GM21576 (cell line): ENCODE results near the gene C1GALT1.
"Not testable (repeated sequence)": the region's sequence is repeated elsewhere in the genome, so short reads cannot be mapped to it uniquely, and the experiment has no call there.

Source experiments
- ATAC-seq: cut with Tn5 transposase; IDR thresholded peaks from one replicate; pipeline ENCODE4 v1.9.1; 2021; ENCODE audit warnings: mild to moderate bottlenecking, moderate library complexity; ENCODE audit not compliant: unreplicated experiment

Gene C1GALT1

DNA sequence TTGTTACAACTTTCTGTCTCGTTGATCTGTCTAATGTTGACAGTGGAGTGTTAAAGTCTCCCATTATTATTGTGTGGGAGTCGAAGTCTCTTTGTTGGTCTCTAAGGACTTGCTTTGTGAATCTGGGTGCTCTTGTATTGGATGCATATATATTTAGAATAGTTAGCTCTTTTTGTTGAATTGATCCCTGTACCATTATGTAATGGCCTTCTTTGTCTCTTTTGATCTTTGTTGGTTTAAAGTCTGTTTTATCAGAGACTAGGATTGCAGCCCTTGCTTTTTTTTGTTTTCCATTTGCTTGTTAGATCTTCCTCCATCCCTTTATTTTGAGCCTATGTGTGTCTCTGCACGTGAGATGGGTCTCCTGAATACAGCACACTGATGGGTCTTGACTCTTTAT is 17.2 kb downstream of the C1GALT1 start:
- ATAC-seq, result not testable (repeated sequence)

DNA sequence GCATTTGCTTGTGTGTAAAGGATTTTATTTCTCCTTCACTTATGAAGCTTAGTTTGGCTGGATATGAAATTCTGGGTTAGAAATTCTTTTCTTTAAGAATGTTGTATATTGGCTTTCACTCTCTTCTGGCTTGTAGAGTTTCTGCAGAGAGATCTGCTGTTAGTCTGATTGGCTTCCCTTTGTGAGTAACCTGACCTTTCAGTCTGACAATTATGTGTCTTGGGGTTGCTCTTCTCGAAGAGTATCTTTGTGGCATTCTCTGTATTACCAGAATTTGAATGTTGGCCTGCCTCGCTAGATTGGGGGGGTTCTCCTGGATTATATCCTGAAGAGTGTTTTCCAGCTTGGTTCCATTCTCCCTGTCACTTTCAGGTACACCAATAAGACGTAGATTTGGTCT is 17.9 kb downstream of the C1GALT1 start:
- ATAC-seq, result not testable (repeated sequence)

DNA sequence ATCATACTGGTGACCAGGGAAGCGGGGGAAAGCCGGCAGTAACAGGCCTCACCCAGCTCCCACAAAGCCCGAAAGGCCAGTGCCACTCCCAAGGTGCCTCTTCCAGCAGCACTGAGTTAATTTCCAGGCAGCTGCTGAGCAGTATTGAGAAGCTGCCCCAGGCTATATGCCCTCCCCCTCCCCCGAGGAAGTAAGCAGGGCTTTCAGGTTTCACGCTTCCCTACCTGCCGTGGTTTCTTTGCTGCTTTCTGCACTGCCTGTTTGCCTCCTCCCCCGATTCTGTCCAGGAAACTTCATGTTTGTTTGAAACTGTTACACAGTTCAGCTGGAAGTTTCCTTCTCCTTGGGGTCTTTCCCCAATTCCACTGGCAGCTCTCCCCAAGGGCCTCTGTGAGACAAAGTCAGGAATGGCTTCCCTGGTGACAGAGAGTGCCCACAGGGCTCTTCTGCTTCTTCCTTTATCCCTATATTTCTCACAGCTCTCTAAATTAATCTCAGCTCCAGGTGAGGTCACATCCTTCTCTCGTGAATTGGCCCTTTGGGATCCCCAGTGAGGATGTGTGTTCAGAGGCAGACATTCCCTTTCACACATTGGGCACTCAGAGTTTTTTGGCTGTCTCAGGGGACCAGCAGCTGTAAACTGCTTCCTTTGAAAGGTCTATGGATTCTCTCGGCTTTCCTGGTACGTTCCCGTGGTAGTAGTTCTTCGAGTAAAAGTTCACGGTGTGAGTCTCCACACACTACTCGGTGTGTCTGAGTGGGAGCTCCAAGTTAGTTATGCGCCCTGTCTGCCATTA is 19.4 kb downstream of the C1GALT1 start:
- ATAC-seq, result peak; percentile 99

DNA sequence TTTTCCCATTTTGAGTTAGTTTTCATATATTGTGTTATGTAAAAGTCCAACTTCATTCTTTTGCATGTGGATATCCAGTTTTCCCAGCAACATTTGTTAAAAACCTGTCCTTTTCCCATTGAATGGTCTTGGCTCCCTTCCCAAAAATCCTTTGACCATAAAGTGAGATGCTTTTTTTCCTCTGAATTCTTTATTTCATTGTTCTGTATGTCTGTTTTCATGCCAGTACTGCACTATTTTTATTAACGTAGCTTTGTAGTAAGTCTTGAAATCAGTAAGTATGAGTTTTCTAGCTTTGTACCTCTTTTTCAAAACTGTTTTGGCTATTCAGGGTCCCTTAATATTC is 20.0 kb downstream of the C1GALT1 start:
- no peak for ATAC-seq

DNA sequence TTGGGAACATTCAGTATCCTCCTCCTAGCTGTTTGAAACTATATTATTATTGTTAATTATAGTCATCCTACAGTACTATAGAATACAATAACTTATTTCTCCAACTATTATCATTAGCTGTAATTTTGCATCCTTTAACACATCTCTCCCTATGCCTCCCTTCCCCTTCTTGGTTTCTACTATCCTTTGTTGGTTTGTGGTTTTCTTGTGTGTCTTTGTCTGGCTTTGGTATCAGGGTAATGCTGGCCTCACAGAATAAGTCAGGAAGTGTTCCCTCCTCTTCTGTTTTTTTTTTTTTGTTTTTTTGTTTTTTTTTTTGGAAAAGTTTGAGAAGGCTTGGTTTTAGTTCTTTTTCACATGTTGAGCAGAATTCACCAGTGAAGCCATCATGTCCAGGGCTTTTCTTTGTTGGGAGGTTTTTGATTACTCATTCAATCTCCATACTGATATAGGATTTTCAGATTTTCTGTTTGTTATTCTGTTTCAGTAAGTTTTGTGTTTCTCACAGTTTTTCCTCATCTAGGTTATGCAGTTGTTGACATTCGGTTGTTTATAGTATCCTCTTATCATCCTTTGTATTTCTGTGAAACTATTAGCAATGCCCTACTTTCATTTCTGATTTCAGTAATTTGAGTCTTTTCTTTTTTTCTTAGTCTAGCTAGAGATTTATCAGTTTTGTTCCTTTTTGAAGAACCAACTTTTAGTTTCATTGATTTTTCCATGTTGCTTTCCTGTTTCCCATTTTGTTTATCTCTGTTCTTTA is 21.6 kb downstream of the C1GALT1 start:
- no peak for ATAC-seq

DNA sequence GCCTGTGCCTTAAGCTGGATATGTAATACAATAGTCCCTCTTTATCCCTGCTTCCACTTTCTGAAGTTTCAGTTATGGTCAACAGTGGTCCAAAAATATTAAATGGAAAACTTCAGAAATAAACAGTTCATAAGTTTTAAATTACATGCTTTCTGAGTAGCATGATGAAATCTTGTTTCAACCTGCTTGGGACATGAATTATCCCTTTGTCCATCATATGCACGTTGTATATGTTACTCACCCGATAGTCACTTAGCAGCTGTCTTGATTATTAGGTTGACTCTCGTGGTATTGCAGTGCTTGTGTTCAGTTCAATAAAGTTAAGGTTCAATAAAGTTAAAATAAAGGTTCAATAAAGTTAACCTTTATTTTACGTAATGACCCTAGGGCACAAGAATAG is 25.5 kb downstream of the C1GALT1 start:
- no peak for ATAC-seq

DNA sequence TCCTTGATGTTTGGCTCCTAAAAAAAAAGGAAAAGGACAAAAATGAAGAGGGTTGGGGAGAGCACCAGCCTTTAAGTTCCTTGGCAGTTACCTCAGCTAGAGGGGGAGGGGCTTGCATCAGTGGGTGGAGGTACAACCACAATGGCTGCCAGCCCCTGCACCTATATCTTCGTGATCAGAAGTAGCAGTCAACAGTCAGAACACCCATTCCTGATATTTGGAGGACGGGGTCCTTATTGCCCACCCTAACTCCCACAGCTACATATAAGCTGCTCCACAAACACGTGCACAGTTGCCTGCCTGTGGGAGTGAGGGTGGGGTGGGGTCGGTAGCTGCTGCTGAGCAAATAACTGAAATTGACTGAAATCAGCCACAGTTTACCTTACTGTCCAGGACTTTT is 26.2 kb downstream of the C1GALT1 start:
- ATAC-seq, result no peak

DNA sequence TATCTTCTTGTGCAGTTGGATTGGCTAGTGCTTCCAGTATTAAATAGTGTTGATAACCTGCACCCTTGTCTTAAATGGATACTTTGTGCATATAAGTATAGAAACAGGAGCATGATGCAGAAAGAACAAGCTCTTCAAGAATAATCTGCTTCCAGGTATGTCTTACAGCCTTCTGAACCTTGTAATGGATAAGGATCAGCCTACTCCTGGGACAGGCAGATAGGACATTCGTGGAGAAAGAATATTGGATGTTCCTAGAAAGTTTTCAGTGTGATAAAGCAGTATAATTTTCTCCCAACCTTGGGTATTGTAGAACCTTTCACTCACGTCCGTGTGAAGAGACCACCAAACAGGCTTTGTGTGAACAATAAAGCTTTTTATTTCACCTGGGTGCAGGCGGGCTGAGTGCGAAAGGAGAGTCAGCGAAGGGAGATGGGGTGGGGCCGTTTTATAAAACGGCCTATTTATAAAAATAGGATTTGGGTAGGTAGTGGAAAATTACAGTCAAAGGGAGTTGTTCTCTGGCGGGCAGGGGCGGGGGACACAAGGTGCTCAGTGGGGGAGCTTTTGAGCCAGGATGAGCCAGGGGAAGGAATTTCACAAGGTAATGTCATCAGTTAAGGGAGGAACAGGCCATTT is 27.2 kb downstream of the C1GALT1 start:
- no peak for ATAC-seq

DNA sequence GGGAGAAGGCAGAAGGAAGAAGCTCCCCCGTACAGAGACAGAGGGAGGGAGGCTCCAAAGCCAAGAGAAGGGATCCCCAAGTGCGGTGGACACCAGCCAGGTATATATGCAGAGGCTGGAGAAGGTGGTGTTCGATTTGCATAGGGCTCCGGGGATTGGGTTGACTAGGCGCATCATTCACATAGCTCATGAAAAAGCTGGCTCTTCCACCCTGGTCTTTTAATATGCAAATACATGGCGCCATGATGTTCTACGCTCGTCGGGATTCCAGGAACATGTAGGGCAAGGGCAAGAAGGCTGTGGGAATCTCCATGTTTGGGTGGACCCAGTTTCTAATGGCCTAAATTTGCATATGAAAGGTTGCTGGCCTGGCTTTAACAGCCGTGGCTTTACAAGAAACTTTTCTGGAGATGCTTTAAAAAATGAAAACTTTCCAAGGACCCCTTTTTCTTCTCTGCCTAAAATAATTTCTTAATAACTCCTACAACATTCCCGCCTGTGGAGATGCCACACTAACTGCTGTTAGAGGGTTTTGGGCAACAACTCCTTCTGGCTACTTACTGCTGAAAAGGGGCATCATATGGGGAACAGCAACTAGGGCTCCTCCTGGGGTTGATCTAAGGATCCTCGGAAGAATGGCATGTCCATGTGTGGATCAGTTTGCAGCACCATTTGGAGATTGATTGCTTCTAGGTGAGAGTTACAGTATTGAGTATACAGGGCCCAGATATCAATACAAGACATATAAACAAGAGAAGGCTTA is 28.3 kb downstream of the C1GALT1 start:
- no peak for ATAC-seq

DNA sequence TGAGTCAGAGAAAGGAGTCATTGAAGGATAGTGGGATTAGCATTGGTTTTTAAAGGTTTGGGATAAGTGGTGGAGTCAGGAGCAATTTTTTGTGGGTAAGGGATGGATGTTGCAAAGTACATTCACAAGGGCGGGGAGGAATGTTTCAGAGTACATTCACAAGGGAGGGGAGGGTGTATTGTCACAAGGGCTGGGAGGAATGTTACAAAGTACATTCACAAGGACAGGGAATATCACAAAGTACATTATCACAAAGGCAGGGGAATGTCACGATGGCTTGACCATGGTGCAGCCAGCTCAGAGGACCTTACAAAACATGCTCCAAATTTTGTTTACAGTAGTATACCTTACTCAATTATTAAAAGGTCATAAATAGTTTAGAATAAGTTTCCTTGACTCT is 30.3 kb downstream of the C1GALT1 start:
- no peak for ATAC-seq

DNA sequence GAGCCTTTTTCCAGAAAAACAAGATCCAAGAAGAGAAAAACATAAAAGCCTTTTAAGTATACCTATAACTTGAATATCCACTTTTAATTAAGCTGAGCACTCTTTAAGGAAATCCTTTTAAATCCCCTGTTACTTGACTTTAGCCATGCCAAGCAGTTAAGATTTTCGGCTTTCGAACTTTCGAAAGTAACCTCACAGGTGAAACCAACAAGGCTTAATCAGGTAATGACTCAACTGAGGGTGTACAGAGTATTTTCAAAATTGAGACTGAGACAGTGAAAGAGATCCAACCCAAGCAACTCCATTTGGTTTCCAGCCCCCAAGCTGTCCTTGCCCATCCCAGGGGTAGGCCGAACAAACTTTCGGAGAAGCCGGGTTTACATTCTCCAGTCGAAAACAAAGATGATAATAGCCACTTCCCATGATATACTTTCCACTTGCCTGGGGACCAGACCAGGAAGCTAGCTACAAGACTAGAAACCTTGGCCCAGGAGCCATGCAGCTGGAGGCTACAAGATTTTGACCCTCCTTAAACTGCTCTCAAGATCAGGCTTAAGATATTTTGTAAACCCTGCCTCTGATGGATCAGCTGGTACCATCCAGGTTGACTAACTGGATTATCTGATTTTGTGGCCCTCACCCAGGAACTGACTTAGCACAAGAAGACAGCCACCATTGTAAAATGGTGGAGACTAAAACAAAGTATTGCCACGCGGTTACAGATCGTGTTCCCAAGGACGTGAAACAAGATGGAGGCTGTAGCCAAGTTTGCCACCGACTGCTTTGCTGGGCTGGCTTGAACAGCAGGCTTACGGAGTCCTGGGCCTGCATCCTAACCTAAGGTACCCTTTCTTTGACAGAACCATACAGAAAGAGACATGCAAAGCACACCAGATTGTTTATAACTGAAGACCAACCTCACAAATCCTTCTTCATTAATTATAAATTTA is 32.3 kb downstream of the C1GALT1 start:
- no peak for ATAC-seq

DNA sequence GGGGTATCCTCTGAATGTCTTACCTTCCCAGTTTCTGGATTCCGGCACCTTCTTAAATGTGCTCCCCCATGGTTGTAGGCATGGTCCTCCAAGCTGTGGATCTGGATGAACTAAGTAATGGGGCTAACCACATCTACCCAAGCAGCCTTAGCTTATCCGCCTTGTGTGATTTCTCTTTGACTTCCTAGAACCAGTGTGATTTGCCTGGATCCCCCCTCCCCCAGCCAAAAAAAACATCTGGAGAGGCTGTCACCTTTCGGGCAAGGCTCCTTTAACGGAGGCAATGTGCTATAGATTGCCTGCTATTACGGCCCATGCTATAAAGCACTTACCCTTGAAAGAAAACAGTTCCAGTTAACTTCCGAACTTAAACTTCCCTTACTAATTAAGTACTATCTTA is 33.9 kb downstream of the C1GALT1 start:
- ATAC-seq, result no peak

DNA sequence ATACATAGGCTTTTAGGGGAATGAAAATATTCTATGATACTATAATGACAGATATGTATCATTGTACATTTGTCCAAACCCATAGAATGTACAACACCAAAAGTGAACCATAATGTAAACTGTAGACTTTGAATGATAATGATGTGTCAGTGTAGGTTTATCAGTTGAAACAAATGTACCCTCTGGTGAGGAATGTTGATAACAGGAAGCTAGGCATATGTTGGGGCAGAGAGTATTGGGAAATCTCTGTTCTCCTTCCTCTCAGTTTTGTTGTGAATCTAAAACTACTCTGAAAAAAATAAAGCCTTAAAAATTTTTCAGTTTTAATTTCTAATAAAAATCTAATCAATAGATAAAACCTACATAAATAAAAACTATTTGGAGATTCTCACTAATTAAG is 36.9 kb downstream of the C1GALT1 start:
- ATAC-seq, result no peak

DNA sequence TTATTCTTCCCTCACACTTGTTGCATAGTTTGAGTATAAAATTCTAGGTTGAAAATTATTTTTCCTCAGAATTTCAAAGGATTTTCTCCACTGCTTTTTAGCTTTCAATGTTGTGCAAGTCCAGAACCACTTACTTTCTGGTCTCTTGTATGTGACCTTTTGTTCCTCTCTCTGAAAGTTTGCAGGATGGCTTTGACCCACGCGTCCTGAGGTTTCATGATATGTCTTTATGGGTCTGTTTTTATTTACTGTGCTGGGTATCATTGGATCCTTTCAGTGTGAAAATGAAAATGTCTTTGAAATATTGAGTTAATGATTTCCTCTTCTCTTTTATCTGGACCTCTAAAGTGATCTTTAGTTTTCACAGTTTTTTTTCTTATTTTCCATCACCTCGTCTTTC is 38.5 kb downstream of the C1GALT1 start:
- ATAC-seq, result no peak

DNA sequence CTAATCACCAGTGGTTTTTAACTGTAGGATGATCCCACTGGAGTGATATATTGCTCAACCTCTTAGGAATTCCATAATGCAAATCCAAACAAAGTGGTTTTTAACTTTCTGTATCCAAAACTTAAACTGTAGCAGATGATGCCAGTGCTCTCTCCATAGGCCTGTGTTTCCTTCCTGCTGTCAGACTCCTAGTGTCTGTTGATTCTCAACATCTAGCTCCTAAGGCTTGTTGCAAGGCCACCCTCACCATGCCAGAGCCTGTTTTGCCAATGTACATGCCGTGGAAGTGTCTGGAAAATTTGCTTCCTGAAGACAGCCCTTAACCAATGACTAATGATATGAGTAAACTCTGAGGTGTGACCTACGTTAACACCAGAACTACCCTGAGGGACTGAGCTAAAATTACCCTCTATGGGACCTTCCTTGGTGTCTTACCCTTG is 39.3 kb downstream of the C1GALT1 start:
- ATAC-seq, result no peak

DNA sequence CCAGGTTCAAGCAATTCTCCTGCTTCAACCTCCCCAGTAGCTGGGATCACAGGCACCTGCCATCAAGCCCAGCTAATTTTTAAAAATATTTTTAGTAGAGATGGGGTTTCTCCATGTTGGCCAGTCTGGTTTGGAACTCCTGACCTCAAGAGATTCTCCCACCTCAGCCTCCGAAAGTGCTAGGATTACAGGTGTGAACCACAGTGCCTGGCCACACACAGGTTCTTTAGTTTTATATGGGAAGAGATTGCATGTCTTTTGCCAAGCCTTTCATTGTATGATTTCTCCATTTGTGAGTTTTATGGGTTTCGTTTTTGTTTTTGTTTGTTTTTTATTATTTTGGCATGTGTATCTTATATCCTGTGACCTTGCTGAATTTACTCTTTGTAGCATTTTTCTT is 40.9 kb downstream of the C1GALT1 start:
- ATAC-seq, result no peak

DNA sequence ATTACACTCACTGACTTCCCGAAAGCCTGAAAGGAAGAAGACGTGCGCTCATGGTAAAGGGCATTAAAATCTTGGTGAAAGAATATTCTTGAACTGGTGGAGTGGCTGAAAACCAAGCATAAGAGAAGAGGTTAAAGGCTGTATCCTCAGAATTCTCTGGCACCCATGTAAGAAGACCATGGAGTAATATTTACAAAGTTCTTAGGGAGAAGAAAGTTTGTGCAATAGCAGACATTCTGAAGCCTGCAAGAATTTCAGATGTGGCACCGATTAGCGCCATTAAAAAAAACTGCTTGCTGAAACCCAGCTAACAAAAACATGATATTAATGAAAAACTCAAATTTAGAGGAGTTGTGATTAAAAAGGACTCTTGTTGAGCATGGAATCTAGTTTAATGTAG is 44.1 kb downstream of the C1GALT1 start:
- ATAC-seq, result no peak

DNA sequence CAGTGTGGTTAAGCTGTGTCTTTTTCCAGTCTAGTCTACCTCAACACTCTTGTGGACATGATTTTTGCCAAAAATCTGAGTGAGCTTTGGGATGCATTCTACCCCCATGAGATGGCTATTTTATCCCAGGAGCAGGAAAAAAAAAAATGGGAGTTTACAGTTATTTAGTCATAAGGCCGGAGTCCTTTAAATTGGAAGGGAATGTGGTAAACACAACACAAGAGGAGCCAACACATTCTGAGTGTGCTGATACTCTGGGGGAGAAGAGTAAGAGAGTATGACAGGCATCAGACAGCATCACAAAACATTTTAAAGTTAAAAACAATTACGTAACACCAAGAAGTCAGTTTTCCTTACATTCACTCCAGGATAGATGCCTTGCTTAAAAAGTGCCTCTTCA is 46.1 kb downstream of the C1GALT1 start:
- no peak for ATAC-seq

DNA sequence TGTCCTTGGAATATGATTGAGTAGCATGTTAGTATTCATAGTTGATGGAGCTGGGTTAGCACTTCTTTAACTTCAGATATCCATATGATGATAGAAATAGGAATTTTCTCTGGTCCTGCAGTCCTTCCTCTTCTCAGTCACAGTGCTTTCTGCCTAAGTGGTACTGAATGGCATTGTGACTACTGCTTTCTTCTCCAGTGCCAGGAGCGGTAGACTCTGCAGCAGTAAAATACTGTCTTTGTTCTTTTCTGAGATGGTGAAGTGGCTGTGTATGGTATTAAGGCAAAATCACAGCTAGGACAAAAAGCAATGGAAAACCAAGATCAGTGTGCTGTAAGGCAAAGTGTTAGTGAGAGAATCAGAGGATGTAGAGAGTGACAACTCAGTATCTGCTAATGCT is 46.6 kb downstream of the C1GALT1 start:
- ATAC-seq, result no peak

DNA sequence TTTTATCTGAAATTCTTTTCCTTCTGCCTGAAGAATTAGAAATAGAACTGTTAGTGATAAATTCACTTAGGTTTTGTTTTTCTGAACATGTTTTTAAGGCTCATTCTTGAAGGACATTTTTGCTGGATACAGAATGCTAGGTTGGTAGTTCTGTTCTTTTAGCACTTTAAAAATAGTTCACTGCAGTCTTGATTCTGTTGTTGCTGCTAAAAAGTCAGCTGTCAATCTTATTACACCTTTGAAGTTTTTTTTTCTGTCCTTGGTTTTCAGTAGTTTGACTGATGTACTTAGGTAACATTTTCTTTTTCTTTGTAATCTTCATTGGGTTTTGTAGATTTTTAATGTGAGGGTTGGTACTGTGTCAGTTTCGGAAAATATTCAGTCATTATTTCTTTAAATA is 48.7 kb downstream of the C1GALT1 start:
- no peak for ATAC-seq
